Gastroesophageal sphincter (tissue), 4 donors: ENCODE data around the gene MYO9A. TPM values are rescaled to one million over a fixed set of nuclear protein-coding genes. Genes with fewer than 3 reads are reported as not detected.

Experiments
- ATAC-seq: fragments of 150-250 bp; one replicate; pipeline ENCODE4 v1.9.1; 2016; ENCODE audit warnings: mild to moderate bottlenecking, moderate library complexity
- H3K27ac ChIP-seq, 4 donors: fragments of 200-600 bp; sonication (generic) in 3 of 4; 1 replicate in 3 of 4; 2 replicates in 1 of 4; pipeline ENCODE4 v1.5.1; 2016 to 2019
- H3K27me3 ChIP-seq: fragments of 200-600 bp; sonication (generic); one replicate; pipeline ENCODE4 v1.5.1; 2019
- H3K36me3 ChIP-seq, 2 donors: fragments of 200-600 bp; sonication (generic); one replicate each; pipeline ENCODE4 v1.5.1; 2019; ENCODE audit warnings: control low read depth in 1 of 2
- H3K4me1 ChIP-seq, 3 donors: fragments of 200-600 bp; sonication (generic); 1 replicate in 2 of 3; 2 replicates in 1 of 3; pipeline ENCODE4 v1.5.1; 2016 to 2019; ENCODE audit warnings: control low read depth in 2 of 3
- H3K4me3 ChIP-seq, 2 donors: fragments of 200-600 bp; sonication (generic); one replicate each; pipeline ENCODE4 v1.5.1; 2019; ENCODE audit warnings: mild to moderate bottlenecking in 1 of 2, moderate library complexity in 1 of 2
- H3K9me3 ChIP-seq, 3 donors: fragments of 200-600 bp; sonication (generic); one replicate each; pipeline ENCODE4 v1.5.1; 2017 to 2019; ENCODE audit warnings: control low read depth in 2 of 3
- EP300 ChIP-seq: sonication (generic); formaldehyde crosslinking; IDR thresholded peaks from one replicate; pipeline ENCODE4 v1.6.1; 2017; ENCODE audit warnings: antibody characterized with exemption, mild to moderate bottlenecking
- POLR2A ChIP-seq, 2 donors: fragments of 450-650 bp; IDR thresholded peaks; one replicate each; pipeline ENCODE4 v1.6.1; 2017; ENCODE audit warnings: antibody characterized with exemption in 2 of 2, mild to moderate bottlenecking in 2 of 2, moderate library complexity in 1 of 2
- POLR2AphosphoS5 ChIP-seq: sonication (generic); formaldehyde crosslinking; IDR thresholded peaks from one replicate; pipeline ENCODE4 v1.6.1; 2017; ENCODE audit warnings: antibody characterized with exemption
- WGBS, 2 donors: methylation state at CpG; one replicate each; pipeline ENCODE4 v1.1.5; 2018; ENCODE audit warnings: low coverage in 1 of 2; 5-methylcytosine and 5-hydroxymethylcytosine counted together
- total RNA-seq, 4 donors: library from RNA; depleted of rRNA; stranded (reverse); fragments of >200 nt; gene quantifications; one replicate each; pipeline ENCODE4 v1.1.0, GENCODE V29; 2016
- TF ChIP-seq, protein P1 (sequence below), 4 experiments: fragments of 200-600 bp in 2 of 4; fragments of 450-650 bp in 2 of 4; sonication (generic) in 1 of 4; IDR thresholded peaks; one replicate each; pipeline ENCODE4 v1.5.1; 2017 to 2019; ENCODE audit warnings: antibody characterized with exemption in 4 of 4, mild to moderate bottlenecking in 2 of 4, moderate library complexity in 2 of 4

MYO9A gene
- total RNA-seq, 4 donors from 2014 or later: 74.5 to 118 (median 108) TPM

GRCh38 chr15:71815301-71815700 lies 302.6 kb downstream of the MYO9A start:
- no peak overlapping the region for H3K27ac ChIP-seq
- H3K9me3 ChIP-seq: no peaks in the 10 kb centered on the region
- 93 to 95% methylated on average over 3 of the region's 3 CpGs for WGBS, 2 donors
- no peak for ATAC-seq
- no peak overlapping the region for H3K4me3 ChIP-seq
- H3K27me3 ChIP-seq: no peaks in the 10 kb centered on the region
- TF ChIP-seq POLR2AphosphoS5: no peak
- H3K4me1 ChIP-seq: no peaks in the 10 kb centered on the region
- H3K36me3 ChIP-seq: no peaks in the 10 kb centered on the region

DNA sequence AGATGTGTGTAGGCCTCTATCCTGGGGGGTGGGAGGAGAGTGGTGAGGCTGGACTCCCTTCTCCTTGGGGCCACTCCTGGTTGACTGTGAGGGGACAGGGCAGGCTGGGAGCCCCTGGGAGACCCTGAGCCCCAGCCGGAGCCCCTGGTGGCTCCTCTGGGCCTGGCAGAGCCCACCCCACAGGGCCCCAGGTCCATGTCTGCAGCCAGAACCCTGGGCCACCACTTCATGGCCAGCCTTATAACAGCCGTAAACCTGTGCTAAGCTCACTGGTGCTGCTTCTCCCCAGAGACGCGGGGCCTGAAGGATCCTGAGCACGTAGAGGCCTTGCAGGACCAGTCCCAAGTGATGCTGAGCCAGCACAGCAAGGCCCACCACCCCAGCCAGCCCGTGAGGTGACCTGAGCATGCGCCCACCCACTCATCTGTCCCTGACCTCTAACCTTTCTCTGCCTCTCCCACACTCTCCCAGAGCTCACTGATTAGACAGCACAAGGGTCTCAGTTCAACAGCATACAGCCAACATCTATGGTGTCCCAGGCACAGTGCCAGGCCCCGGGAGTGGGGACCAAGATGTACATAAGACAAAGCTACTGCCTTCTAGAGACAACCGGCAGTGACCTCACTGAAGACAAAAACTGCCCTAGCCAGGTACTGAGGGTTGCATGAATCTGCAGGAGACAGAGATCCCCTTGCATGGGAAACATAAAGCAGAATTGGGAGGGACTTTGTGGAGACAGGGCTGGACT lies 304.1 kb downstream of the MYO9A start:
- TF ChIP-seq EP300: no peak
- no peak for TF ChIP-seq POLR2A (IDR thresholded peaks at IDR 0.05)
- Histone ChIP-seq H3K27ac (no peak overlapping the region), H3K9me3 (no peaks in the 10 kb centered on the region), H3K4me1 (no peaks in the 10 kb centered on the region), H3K4me3 (no peak overlapping the region), H3K36me3 (no peaks in the 10 kb centered on the region), H3K27me3 (no peaks in the 10 kb centered on the region)
- WGBS, 2 donors: 90% methylated on average over 2 of the region's 9 CpGs; no CpG with 5 or more reads in 1 of the 2 donors
- ATAC-seq: no peak

GRCh38 chr15:71812966-71813722 lies 304.8 kb downstream of the MYO9A start:
- ATAC-seq: peak; percentile 20

GRCh38 chr15:71811752-71812735 lies 305.9 kb downstream of the MYO9A start:
- no peak overlapping the region for H3K27ac ChIP-seq
- H3K4me3 ChIP-seq: no peak overlapping the region
- no peaks in the 10 kb centered on the region for H3K27me3 ChIP-seq
- ATAC-seq: no peak
- peaks cover 0 to 6% (median 0%) of the 10 kb centered on the region in 3 donors for H3K4me1 ChIP-seq
- H3K9me3 ChIP-seq: no peaks in the 10 kb centered on the region
- WGBS, 2 donors: 60% methylated on average over 1 of the region's 38 CpGs; no CpG with 5 or more reads in 1 of the 2 donors
- no peaks in the 10 kb centered on the region for H3K36me3 ChIP-seq
- TF ChIP-seq, protein P1, sequence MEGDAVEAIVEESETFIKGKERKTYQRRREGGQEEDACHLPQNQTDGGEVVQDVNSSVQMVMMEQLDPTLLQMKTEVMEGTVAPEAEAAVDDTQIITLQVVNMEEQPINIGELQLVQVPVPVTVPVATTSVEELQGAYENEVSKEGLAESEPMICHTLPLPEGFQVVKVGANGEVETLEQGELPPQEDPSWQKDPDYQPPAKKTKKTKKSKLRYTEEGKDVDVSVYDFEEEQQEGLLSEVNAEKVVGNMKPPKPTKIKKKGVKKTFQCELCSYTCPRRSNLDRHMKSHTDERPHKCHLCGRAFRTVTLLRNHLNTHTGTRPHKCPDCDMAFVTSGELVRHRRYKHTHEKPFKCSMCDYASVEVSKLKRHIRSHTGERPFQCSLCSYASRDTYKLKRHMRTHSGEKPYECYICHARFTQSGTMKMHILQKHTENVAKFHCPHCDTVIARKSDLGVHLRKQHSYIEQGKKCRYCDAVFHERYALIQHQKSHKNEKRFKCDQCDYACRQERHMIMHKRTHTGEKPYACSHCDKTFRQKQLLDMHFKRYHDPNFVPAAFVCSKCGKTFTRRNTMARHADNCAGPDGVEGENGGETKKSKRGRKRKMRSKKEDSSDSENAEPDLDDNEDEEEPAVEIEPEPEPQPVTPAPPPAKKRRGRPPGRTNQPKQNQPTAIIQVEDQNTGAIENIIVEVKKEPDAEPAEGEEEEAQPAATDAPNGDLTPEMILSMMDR (IDR thresholded peaks at IDR 0.05): no peak

More at GRCh38 chr15:71812966-71813722, 304.8 kb downstream of the MYO9A start:
- no CpG with 5 or more reads among the region's 16 CpGs for WGBS, 2 donors
- no peaks in the 10 kb centered on the region for H3K9me3 ChIP-seq
- TF ChIP-seq, protein P1 (IDR thresholded peaks at IDR 0.05): no peak
- no peak for TF ChIP-seq POLR2A (IDR thresholded peaks at IDR 0.05)
- TF ChIP-seq EP300: no peak
- no peak for TF ChIP-seq POLR2AphosphoS5
- H3K4me1 ChIP-seq: no peaks in the 10 kb centered on the region
- H3K27me3 ChIP-seq: no peaks in the 10 kb centered on the region
- H3K36me3 ChIP-seq: no peaks in the 10 kb centered on the region
- no peak overlapping the region for H3K27ac ChIP-seq
- H3K4me3 ChIP-seq: no peak overlapping the region

GRCh38 chr15:71811036-71811736 lies 306.8 kb downstream of the MYO9A start:
- H3K4me1 ChIP-seq: peaks cover 0 to 6% (median 0%) of the 10 kb centered on the region in 3 donors
- no peak overlapping the region for H3K27ac ChIP-seq
- ATAC-seq: no peak
- TF ChIP-seq, protein P1 (IDR thresholded peaks at IDR 0.05): no peak
- TF ChIP-seq POLR2AphosphoS5: no peak
- no peak for TF ChIP-seq POLR2A (IDR thresholded peaks at IDR 0.05)
- no peak for TF ChIP-seq EP300
- H3K4me3 ChIP-seq: no peak overlapping the region
- no peaks in the 10 kb centered on the region for H3K9me3 ChIP-seq
- H3K36me3 ChIP-seq: no peaks in the 10 kb centered on the region
- WGBS, 2 donors: 75 to 88% methylated on average over 5 to 16 of the region's 27 CpGs
- H3K27me3 ChIP-seq: no peaks in the 10 kb centered on the region
